ENCODE data around the gene WWOX.

WWOX gene

GRCh38 chr16:78286065-78286464 is 186.6 kb downstream of the WWOX start:
- Histone ChIP-seq H3K36me3 (ENCODE audit: control insufficient read depth, insufficient read depth, low read length) (no peaks in the 10 kb centered on the region), H3K4me1 (ENCODE audit: control insufficient read depth, insufficient read depth, low read length) (peaks cover 17% of the 10 kb centered on the region), H3K4me3 (ENCODE audit: low read depth, low read length) (no peak overlapping the region), H3K9ac (ENCODE audit: low read depth, low read length) (no peak overlapping the region), H3K27me3 (ENCODE audit: control insufficient read depth, insufficient read depth, low read length) (no peaks in the 10 kb centered on the region), H3K9me3 (ENCODE audit: control insufficient read depth, insufficient read depth, low read length) (no peaks in the 10 kb centered on the region)

- no peaks in the 10 kb centered on the region for H3K36me3 ChIP-seq (ENCODE audit: control insufficient read depth, insufficient read depth, low read length)
- peaks cover 17% of the 10 kb centered on the region for H3K4me1 ChIP-seq (ENCODE audit: control insufficient read depth, insufficient read depth, low read length)
- H3K4me3 ChIP-seq (ENCODE audit: low read depth, low read length) = no peak overlapping the region
- no peaks in the 10 kb centered on the region for H3K9me3 ChIP-seq (ENCODE audit: control insufficient read depth, insufficient read depth, low read length)
- H3K27me3 ChIP-seq (ENCODE audit: control insufficient read depth, insufficient read depth, low read length) = no peaks in the 10 kb centered on the region
- no peak overlapping the region for H3K9ac ChIP-seq (ENCODE audit: low read depth, low read length)
These were observed 189.4 kb downstream of the WWOX start for GRCh38 chr16:78288888-78289287.

DNA sequence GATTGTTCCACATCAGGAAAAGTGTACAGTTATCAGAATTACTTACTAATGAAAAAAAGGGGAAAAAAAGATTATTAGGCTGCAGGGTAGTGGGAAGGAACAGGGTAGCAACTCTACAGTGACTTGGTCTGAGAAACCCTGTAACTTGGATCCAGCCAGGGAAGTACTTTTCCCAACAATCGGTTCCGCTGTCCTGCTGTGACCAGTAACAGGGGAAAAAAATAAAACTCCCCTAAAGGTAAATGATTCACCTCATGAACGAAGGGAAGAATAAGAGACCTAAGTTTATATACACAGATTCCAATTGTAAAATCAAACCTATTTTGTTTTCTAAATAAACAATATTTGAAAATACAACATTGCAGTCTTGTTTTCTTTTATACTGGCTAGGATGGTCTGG is 189.9 kb downstream of the WWOX start:
- Histone ChIP-seq H3K36me3 (ENCODE audit: control insufficient read depth, insufficient read depth, low read length) (no peaks in the 10 kb centered on the region), H3K27me3 (ENCODE audit: control insufficient read depth, insufficient read depth, low read length) (no peaks in the 10 kb centered on the region), H3K4me1 (ENCODE audit: control insufficient read depth, insufficient read depth, low read length) (peaks cover 17% of the 10 kb centered on the region), H3K9me3 (ENCODE audit: control insufficient read depth, insufficient read depth, low read length) (no peaks in the 10 kb centered on the region), H3K9ac (ENCODE audit: low read depth, low read length) (no peak overlapping the region), H3K4me3 (ENCODE audit: low read depth, low read length) (no peak overlapping the region)

DNA sequence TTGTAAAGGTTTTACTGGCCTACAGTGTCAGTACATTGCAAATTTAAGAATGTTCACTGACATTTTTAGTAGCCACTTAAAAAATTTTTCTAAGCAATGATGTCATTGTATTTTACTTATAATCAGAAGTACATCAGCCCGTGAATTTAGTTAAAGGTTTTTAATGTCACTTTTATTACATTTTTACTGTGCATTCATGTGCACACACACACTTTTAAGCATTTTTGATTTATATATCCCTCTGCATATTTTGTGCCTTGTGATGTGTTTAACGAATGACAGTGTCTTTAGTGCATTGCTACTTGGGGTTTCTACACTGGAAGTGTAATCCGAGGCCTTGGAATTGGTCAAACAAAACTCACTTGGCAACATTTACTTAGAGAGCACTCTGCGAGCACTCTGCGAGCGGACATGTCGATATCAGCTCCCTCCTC is 190.4 kb downstream of the WWOX start:
- H3K36me3 ChIP-seq (ENCODE audit: control insufficient read depth, insufficient read depth, low read length) = no peaks in the 10 kb centered on the region
- peaks cover 17% of the 10 kb centered on the region for H3K4me1 ChIP-seq (ENCODE audit: control insufficient read depth, insufficient read depth, low read length)
- no peaks in the 10 kb centered on the region for H3K9me3 ChIP-seq (ENCODE audit: control insufficient read depth, insufficient read depth, low read length)
- no peak overlapping the region for H3K4me3 ChIP-seq (ENCODE audit: low read depth, low read length)
- H3K27me3 ChIP-seq (ENCODE audit: control insufficient read depth, insufficient read depth, low read length) = no peaks in the 10 kb centered on the region
- H3K9ac ChIP-seq (ENCODE audit: low read depth, low read length) = no peak overlapping the region

DNA sequence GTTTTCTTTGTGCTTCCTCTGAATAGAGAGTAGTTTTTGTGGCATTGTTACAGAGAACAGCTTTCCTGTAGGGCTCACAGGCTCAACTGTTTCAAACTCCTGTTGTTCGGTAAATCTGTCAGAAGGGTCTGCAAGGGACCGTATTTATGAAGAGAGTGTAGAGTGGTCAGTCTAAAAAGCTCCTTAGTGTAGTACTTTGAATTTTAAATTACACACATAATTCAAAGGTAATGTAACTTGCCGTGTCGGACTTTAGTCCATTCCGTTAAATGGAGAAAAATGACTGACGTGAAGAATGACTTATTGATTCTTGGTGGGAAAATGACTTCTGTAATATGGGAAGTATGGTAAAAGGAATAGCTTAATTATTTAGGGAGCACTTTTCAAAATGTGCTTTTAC is 190.9 kb downstream of the WWOX start:
- no peak overlapping the region for H3K4me3 ChIP-seq (ENCODE audit: low read depth, low read length)
- no peaks in the 10 kb centered on the region for H3K27me3 ChIP-seq (ENCODE audit: control insufficient read depth, insufficient read depth, low read length)
- no peaks in the 10 kb centered on the region for H3K9me3 ChIP-seq (ENCODE audit: control insufficient read depth, insufficient read depth, low read length)
- H3K4me1 ChIP-seq (ENCODE audit: control insufficient read depth, insufficient read depth, low read length) = peaks cover 17% of the 10 kb centered on the region
- H3K36me3 ChIP-seq (ENCODE audit: control insufficient read depth, insufficient read depth, low read length) = no peaks in the 10 kb centered on the region
- no peak overlapping the region for H3K9ac ChIP-seq (ENCODE audit: low read depth, low read length)

DNA sequence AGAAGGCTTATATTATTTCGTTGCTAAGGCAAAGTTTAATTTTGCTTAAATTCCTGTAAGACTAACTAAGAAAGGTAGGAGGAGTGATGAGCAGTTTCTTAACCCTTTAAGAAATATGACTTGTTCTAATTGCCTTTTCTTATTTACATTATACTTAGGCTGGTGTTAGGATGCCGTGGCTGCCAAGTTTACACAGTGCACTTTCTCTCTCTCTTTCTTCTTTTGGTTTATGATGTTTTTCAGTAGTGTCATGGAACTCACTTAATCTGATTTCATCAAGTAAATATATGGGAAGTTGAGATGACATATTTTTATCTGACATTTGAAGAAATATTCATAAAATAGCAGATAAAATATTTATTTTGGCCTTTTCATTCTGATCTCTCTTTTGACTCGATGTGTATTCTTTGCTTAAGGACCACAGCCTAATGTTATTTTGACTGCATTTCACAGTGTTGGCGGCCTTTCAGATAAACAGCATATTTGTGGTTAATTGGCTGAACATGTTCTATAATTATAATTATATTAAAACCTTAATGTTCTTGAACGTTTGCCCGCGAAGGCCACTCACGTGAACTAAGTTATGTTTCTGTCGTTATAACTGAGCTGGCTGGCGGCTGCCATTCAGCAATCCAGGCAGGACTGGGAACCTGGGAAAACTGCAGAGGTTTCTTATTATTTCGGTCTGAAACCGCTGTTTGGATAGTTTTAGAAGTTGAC is 191.6 kb downstream of the WWOX start:
- H3K4me1 ChIP-seq (ENCODE audit: control insufficient read depth, insufficient read depth, low read length) = peaks cover 14% of the 10 kb centered on the region
- H3K9me3 ChIP-seq (ENCODE audit: control insufficient read depth, insufficient read depth, low read length) = no peaks in the 10 kb centered on the region
- no peak overlapping the region for H3K9ac ChIP-seq (ENCODE audit: low read depth, low read length)
- H3K36me3 ChIP-seq (ENCODE audit: control insufficient read depth, insufficient read depth, low read length) = no peaks in the 10 kb centered on the region
- H3K27me3 ChIP-seq (ENCODE audit: control insufficient read depth, insufficient read depth, low read length) = no peaks in the 10 kb centered on the region
- no peak overlapping the region for H3K4me3 ChIP-seq (ENCODE audit: low read depth, low read length)

- no peak overlapping the region for H3K9ac ChIP-seq (ENCODE audit: low read depth, low read length)
- H3K27me3 ChIP-seq (ENCODE audit: control insufficient read depth, insufficient read depth, low read length) = no peaks in the 10 kb centered on the region
- no peaks in the 10 kb centered on the region for H3K36me3 ChIP-seq (ENCODE audit: control insufficient read depth, insufficient read depth, low read length)
- peaks cover 14% of the 10 kb centered on the region for H3K4me1 ChIP-seq (ENCODE audit: control insufficient read depth, insufficient read depth, low read length)
- no peaks in the 10 kb centered on the region for H3K9me3 ChIP-seq (ENCODE audit: control insufficient read depth, insufficient read depth, low read length)
- H3K4me3 ChIP-seq (ENCODE audit: low read depth, low read length) = no peak overlapping the region
These were observed 192.2 kb downstream of the WWOX start for GRCh38 chr16:78291604-78292003.

- H3K4me1 ChIP-seq (ENCODE audit: control insufficient read depth, insufficient read depth, low read length) = peaks cover 14% of the 10 kb centered on the region
These were observed 192.8 kb downstream of the WWOX start for GRCh38 chr16:78292086-78292843.

DNA sequence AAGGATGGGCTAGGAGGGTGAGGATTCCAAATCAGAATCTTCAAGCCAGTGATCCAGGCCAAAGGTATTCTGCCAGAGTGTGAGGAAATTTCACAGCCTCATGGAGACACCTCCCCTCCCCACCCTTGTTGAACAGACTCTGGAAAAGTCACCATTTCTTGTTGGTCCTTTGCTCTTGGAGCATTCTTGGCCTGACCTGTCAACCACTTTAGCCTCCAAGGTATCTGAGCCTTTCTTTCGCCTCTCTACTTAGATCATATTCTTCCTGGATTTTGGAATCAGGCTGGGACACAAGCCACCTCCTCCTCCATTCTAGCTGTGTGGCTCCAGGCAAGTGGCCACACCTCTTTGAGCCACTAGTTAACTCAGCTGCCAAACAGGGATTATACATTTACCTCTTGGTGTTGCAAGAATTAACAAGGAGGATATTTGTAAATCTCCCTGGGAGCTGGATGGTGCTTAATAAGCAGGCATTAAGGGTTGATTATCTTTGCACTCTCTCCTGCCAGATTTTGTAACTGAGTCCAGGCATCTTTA is 193.5 kb downstream of the WWOX start:
- Histone ChIP-seq H3K27me3 (ENCODE audit: control insufficient read depth, insufficient read depth, low read length) (no peaks in the 10 kb centered on the region), H3K4me3 (ENCODE audit: low read depth, low read length) (no peak overlapping the region), H3K4me1 (ENCODE audit: control insufficient read depth, insufficient read depth, low read length) (peaks cover 14% of the 10 kb centered on the region)

More at GRCh38 chr16:78292086-78292843, 192.8 kb downstream of the WWOX start:
- Histone ChIP-seq H3K36me3 (ENCODE audit: control insufficient read depth, insufficient read depth, low read length) (no peaks in the 10 kb centered on the region), H3K9ac (ENCODE audit: low read depth, low read length) (no peak overlapping the region), H3K27me3 (ENCODE audit: control insufficient read depth, insufficient read depth, low read length) (no peaks in the 10 kb centered on the region), H3K9me3 (ENCODE audit: control insufficient read depth, insufficient read depth, low read length) (no peaks in the 10 kb centered on the region), H3K4me3 (ENCODE audit: low read depth, low read length) (no peak overlapping the region)

GRCh38 chr16:78294538-78295225 is 195.2 kb downstream of the WWOX start:
- H3K4me3 ChIP-seq (ENCODE audit: low read depth, low read length) = no peak overlapping the region

More for the DNA sequence above, 193.5 kb downstream of the WWOX start:
- Histone ChIP-seq H3K9me3 (ENCODE audit: control insufficient read depth, insufficient read depth, low read length) (no peaks in the 10 kb centered on the region), H3K36me3 (ENCODE audit: control insufficient read depth, insufficient read depth, low read length) (no peaks in the 10 kb centered on the region), H3K9ac (ENCODE audit: low read depth, low read length) (no peak overlapping the region)

GRCh38 chr16:78297066-78297666 is 197.7 kb downstream of the WWOX start:
- H3K27me3 ChIP-seq (ENCODE audit: control insufficient read depth, insufficient read depth, low read length) = no peaks in the 10 kb centered on the region
- no peaks in the 10 kb centered on the region for H3K4me1 ChIP-seq (ENCODE audit: control insufficient read depth, insufficient read depth, low read length)
- no peak overlapping the region for H3K4me3 ChIP-seq (ENCODE audit: low read depth, low read length)
- no peak overlapping the region for H3K9ac ChIP-seq (ENCODE audit: low read depth, low read length)
- no peaks in the 10 kb centered on the region for H3K9me3 ChIP-seq (ENCODE audit: control insufficient read depth, insufficient read depth, low read length)
- no peaks in the 10 kb centered on the region for H3K36me3 ChIP-seq (ENCODE audit: control insufficient read depth, insufficient read depth, low read length)

More at GRCh38 chr16:78294538-78295225, 195.2 kb downstream of the WWOX start:
- no peak overlapping the region for H3K9ac ChIP-seq (ENCODE audit: low read depth, low read length)
- no peaks in the 10 kb centered on the region for H3K9me3 ChIP-seq (ENCODE audit: control insufficient read depth, insufficient read depth, low read length)
- no peaks in the 10 kb centered on the region for H3K27me3 ChIP-seq (ENCODE audit: control insufficient read depth, insufficient read depth, low read length)
- H3K4me1 ChIP-seq (ENCODE audit: control insufficient read depth, insufficient read depth, low read length) = peaks cover 7% of the 10 kb centered on the region
- no peaks in the 10 kb centered on the region for H3K36me3 ChIP-seq (ENCODE audit: control insufficient read depth, insufficient read depth, low read length)
